ENCODE data around the gene FIZ1.

- TF ChIP-seq POLR2A (IDR thresholded peaks at IDR 0.05) (no peak), CTCF (IDR thresholded peaks at IDR 0.05) (no peak)
Observed at GRCh38 chr19:55546011-55546410, 53.3 kb downstream of the FIZ1 start.

Measured in thyroid gland (tissue), 4 donors.